HG03103 (cell line): Measurements from ENCODE around the gene TAF5L.
"Not testable (repeated sequence)": the region's sequence is repeated elsewhere in the genome, so short reads cannot be mapped to it uniquely, and the experiment has no call there.

Source experiments
- ATAC-seq: cut with Tn5 transposase; IDR thresholded peaks from one replicate; pipeline ENCODE4 v1.9.1; 2021; ENCODE audit warnings: low read depth; ENCODE audit not compliant: unreplicated experiment

TAF5L gene

GRCh38 chr1:229642970-229643369, 17.0 kb upstream of the TAF5L start:
- no peak for ATAC-seq

- ATAC-seq, result no peak
Observed at GRCh38 chr1:229642376-229642775, 16.5 kb upstream of the TAF5L start.

- ATAC-seq, result no peak
Observed at GRCh38 chr1:229641306-229641705, 15.4 kb upstream of the TAF5L start.

GRCh38 chr1:229640455-229640854, 14.5 kb upstream of the TAF5L start:
- ATAC-seq, result no peak

GRCh38 chr1:229637746-229638145, 11.8 kb upstream of the TAF5L start:
- ATAC-seq, result no peak

- ATAC-seq, result no peak
Observed at GRCh38 chr1:229636042-229636441, 10.1 kb upstream of the TAF5L start.

GRCh38 chr1:229631966-229632365, 6.0 kb upstream of the TAF5L start:
- ATAC-seq, result no peak

- ATAC-seq, result no peak
Observed at GRCh38 chr1:229631148-229631547, 5.2 kb upstream of the TAF5L start.

GRCh38 chr1:229629261-229629660, 3.3 kb upstream of the TAF5L start:
- no peak for ATAC-seq

- no peak for ATAC-seq
Observed at GRCh38 chr1:229627003-229627402, 1.1 kb upstream of the TAF5L start.

- ATAC-seq, result peak; percentile 38
Observed at GRCh38 chr1:229625071-229625914, 629 bp downstream of the TAF5L start.

GRCh38 chr1:229624521-229625070, 1.3 kb downstream of the TAF5L start:
- no peak for ATAC-seq

GRCh38 chr1:229623838-229624237, 2.1 kb downstream of the TAF5L start:
- no peak for ATAC-seq

- ATAC-seq, result no peak
Observed at GRCh38 chr1:229623225-229623624, 2.7 kb downstream of the TAF5L start.

- not testable (repeated sequence) for ATAC-seq
Observed at GRCh38 chr1:229622641-229623120, 3.2 kb downstream of the TAF5L start.

GRCh38 chr1:229621663-229622062, 4.3 kb downstream of the TAF5L start:
- ATAC-seq, result no peak

GRCh38 chr1:229620876-229621275, 5.0 kb downstream of the TAF5L start:
- ATAC-seq, result no peak

GRCh38 chr1:229619614-229620013, 6.3 kb downstream of the TAF5L start:
- ATAC-seq, result no peak

- no peak for ATAC-seq
Observed at GRCh38 chr1:229619002-229619401, 6.9 kb downstream of the TAF5L start.

- ATAC-seq, result no peak
Observed at GRCh38 chr1:229617351-229618100, 8.4 kb downstream of the TAF5L start.

- no peak for ATAC-seq
Observed at GRCh38 chr1:229614701-229615100, 11.2 kb downstream of the TAF5L start.
